HG02884 (cell line): ENCODE results near the gene PDCL3.

ENCODE experiments used
- ATAC-seq: cut with Tn5 transposase; IDR thresholded peaks from one replicate; pipeline ENCODE4 v1.9.1; 2021; ENCODE audit warnings: mild to moderate bottlenecking, moderate library complexity; ENCODE audit not compliant: unreplicated experiment

PDCL3 gene

GRCh38 chr2:100560216-100560830 is 2.5 kb upstream of the PDCL3 start:
- ATAC-seq = no peak

- ATAC-seq = no peak
Observed at GRCh38 chr2:100561191-100561590, 1.6 kb upstream of the PDCL3 start.

GRCh38 chr2:100563407-100564247 is 834 bp downstream of the PDCL3 start:
- peak; percentile 2 for ATAC-seq

- no peak for ATAC-seq
Observed at GRCh38 chr2:100568989-100569388, 6.2 kb downstream of the PDCL3 start.

GRCh38 chr2:100571668-100572067 is 8.9 kb downstream of the PDCL3 start:
- ATAC-seq = no peak

GRCh38 chr2:100577777-100578176 is 15.0 kb downstream of the PDCL3 start:
- ATAC-seq = no peak

GRCh38 chr2:100580367-100581276 is 17.8 kb downstream of the PDCL3 start:
- ATAC-seq = peak; percentile 75

- ATAC-seq = no peak
Observed at GRCh38 chr2:100581277-100581612, 18.5 kb downstream of the PDCL3 start.

GRCh38 chr2:100584816-100585215 is 22.0 kb downstream of the PDCL3 start:
- no peak for ATAC-seq

- peak; percentile 63 for ATAC-seq
Observed at GRCh38 chr2:100588071-100588786, 25.4 kb downstream of the PDCL3 start.

- ATAC-seq = no peak
Observed at GRCh38 chr2:100589527-100589926, 26.7 kb downstream of the PDCL3 start.

- ATAC-seq = no peak
Observed at GRCh38 chr2:100592226-100592625, 29.4 kb downstream of the PDCL3 start.

- ATAC-seq = no peak
Observed at GRCh38 chr2:100596465-100596864, 33.7 kb downstream of the PDCL3 start.

GRCh38 chr2:100599566-100599965 is 36.8 kb downstream of the PDCL3 start:
- ATAC-seq = no peak

GRCh38 chr2:100601661-100602060 is 38.9 kb downstream of the PDCL3 start:
- ATAC-seq = no peak

- ATAC-seq = no peak
Observed at GRCh38 chr2:100603414-100603813, 40.6 kb downstream of the PDCL3 start.

GRCh38 chr2:100603948-100604633 is 41.3 kb downstream of the PDCL3 start:
- no peak for ATAC-seq

GRCh38 chr2:100606332-100606725 is 43.5 kb downstream of the PDCL3 start:
- no peak for ATAC-seq

- ATAC-seq = no peak
Observed at GRCh38 chr2:100606726-100607343, 44.0 kb downstream of the PDCL3 start.

- no peak for ATAC-seq
Observed at GRCh38 chr2:100610381-100610831, 47.6 kb downstream of the PDCL3 start.
